OCI-LY7 (cell line): Measurements from ENCODE around the gene KAZN. TPM values are rescaled to one million over a fixed set of nuclear protein-coding genes. Genes with fewer than 3 reads are reported as not detected.

Source experiments
- BruUV-seq: library from RNA; stranded (reverse); fragments of 400-500 nt; replicated peaks from 2 replicates; lab custom pipeline; 2021; lab: Mats Ljungman, UMichigan
- CTCF ChIA-PET: fragments of 300-600 bp; sonication (Branson Sonifier 250); formaldehyde crosslinking; loops from one replicate; lab custom pipeline; 2022; ENCODE audit warnings: antibody characterized with exemption; ENCODE audit not compliant: unreplicated experiment; lab: Charles Lee
- POLR2A ChIA-PET: fragments of 300-600 bp; sonication (Branson Sonifier 250); formaldehyde crosslinking; loops from one replicate; lab custom pipeline; 2022; ENCODE audit warnings: antibody characterized with exemption; lab: Charles Lee
- DNase-seq: peaks from one replicate; pipeline ENCODE4 v3.0.0-alpha.2; 2015; ENCODE audit warnings: low spot score
- H2AFZ ChIP-seq: fragments of 200-600 bp; sonication (generic), shearing (Covaris generic); 2 replicates; pipeline ENCODE4 v1.6.1; 2014; ENCODE audit warnings: mild to moderate bottlenecking, antibody characterized with exemption, low read length, moderate library complexity
- H3K27ac ChIP-seq: fragments of 200-600 bp; sonication (generic); 2 replicates; pipeline ENCODE4 v1.5.1; 2014; ENCODE audit warnings: mixed run types, low read depth, mild to moderate bottlenecking, moderate library complexity, low read length, inconsistent platforms; ENCODE audit not compliant: poor library complexity, severe bottlenecking
- H3K36me3 ChIP-seq: fragments of 200-600 bp; sonication (generic); 2 replicates; pipeline ENCODE4 v1.6.1; 2014; ENCODE audit warnings: mild to moderate bottlenecking, antibody characterized with exemption, low read length, moderate library complexity, mixed read lengths; ENCODE audit not compliant: insufficient read depth
- H3K4me1 ChIP-seq: fragments of 200-600 bp; sonication (generic); 2 replicates; pipeline ENCODE4 v1.5.1; 2014; ENCODE audit warnings: mild to moderate bottlenecking, low read length; ENCODE audit not compliant: insufficient read depth, poor library complexity, severe bottlenecking
- H3K4me2 ChIP-seq: fragments of 200-600 bp; sonication (generic); 2 replicates; pipeline ENCODE4 v1.6.1; 2014; ENCODE audit warnings: mild to moderate bottlenecking, low read length
- H3K4me3 ChIP-seq: fragments of 200-600 bp; sonication (generic); 2 replicates; pipeline ENCODE4 v1.5.1; 2014; ENCODE audit warnings: mild to moderate bottlenecking, low read depth, low read length; ENCODE audit not compliant: poor library complexity, severe bottlenecking
- H3K79me2 ChIP-seq: fragments of 200-600 bp; sonication (generic); 2 replicates; pipeline ENCODE4 v1.6.1; 2016; ENCODE audit warnings: low read depth, mild to moderate bottlenecking, low read length, moderate library complexity, mixed read lengths; ENCODE audit not compliant: insufficient read depth
- H3K9me2 ChIP-seq: fragments of 200-600 bp; sonication (generic); 2 replicates; pipeline ENCODE4 v1.6.1; 2016; ENCODE audit warnings: mild to moderate bottlenecking, low read length, mixed read lengths; ENCODE audit not compliant: insufficient read depth
- H3K9me3 ChIP-seq: fragments of 200-600 bp; sonication (generic); 2 replicates; pipeline ENCODE4 v1.6.1; 2014; ENCODE audit warnings: mild to moderate bottlenecking, mixed run types, low read length, mixed read lengths
- H4K20me1 ChIP-seq: fragments of 200-600 bp; sonication (generic); 2 replicates; pipeline ENCODE4 v1.6.1; 2014; ENCODE audit warnings: mild to moderate bottlenecking, antibody characterized with exemption, low read length, moderate library complexity, mixed read lengths; ENCODE audit not compliant: insufficient read depth
- CTCF ChIP-seq: fragments of 200-600 bp; sonication (generic); conservative IDR thresholded peaks from 2 replicates; pipeline ENCODE4 v1.5.1; 2014; ENCODE audit warnings: mild to moderate bottlenecking, antibody characterized with exemption, low read length, moderate library complexity, mixed read lengths
- EZH2phosphoT487 ChIP-seq: fragments of 200-600 bp; sonication (generic); IDR thresholded peaks from 2 replicates; pipeline ENCODE4 v1.6.1; 2018; ENCODE audit warnings: low read depth, borderline replicate concordance, mild to moderate bottlenecking, mixed run types, antibody characterized with exemption, low read length, moderate library complexity, mixed read lengths
- intact Hi-C: fragments of 100-400 bp; cut with micrococcal nuclease; formaldehyde crosslinking; loops from one replicate; pipeline ENCODE4 v1.10.0; 2022; ENCODE audit not compliant: unreplicated experiment
- total RNA-seq, 2 experiments: library from RNA; depleted of rRNA in 1 of 2; stranded (reverse); fragments of >200 nt in 1 of 2; shearing (Covaris generic) in 1 of 2; gene quantifications; 2 replicates each; pipeline ENCODE4 v1.2.3, GENCODE V29; 2014 to 2022

Gene KAZN
- total RNA-seq, 2 experiments from 2014 or later = 0.40 to 2.4 TPM

GRCh38 chr1:14666962-14667650, 68.6 kb downstream of the KAZN start:
- no peak for TF ChIP-seq CTCF
- no peak overlapping the region; the same call in 1 of the 2 replicates for H2AFZ ChIP-seq
- peaks cover 57% of the 10 kb centered on the region for H3K4me1 ChIP-seq
- no peaks in the 10 kb centered on the region for H3K36me3 ChIP-seq
- no peaks in the 10 kb centered on the region for H4K20me1 ChIP-seq
- ChIA-PET POLR2A (interaction anchor here (1.0 kb wide), 1 partner anchor 11 kb away, joined by 4 read pairs; no protein-coding TSS in a partner anchor), CTCF (no interaction called here)
- H3K79me2 ChIP-seq = no peaks in the 10 kb centered on the region
- no peak overlapping the region for H3K4me3 ChIP-seq
- no peak for DNase-seq
- peaks cover 5% of the 10 kb centered on the region; the same call in 1 of the 2 replicates for H3K9me3 ChIP-seq
- 0 out of 2 replicates have a peak overlapping the region, but pooled peaks have one; percentile 66 for H3K4me2 ChIP-seq
- BruUV-seq = no TSS peak
- intact Hi-C loops = no loop called here
- H3K9me2 ChIP-seq = no peaks in the 10 kb centered on the region
- H3K27ac ChIP-seq = no peak overlapping the region

- ChIA-PET CTCF (no interaction called here), POLR2A (interaction anchor here (0.7 to 1.0 kb wide), 2 partner anchors 11 to 33 kb away, joined by 4 to 5 read pairs; no protein-coding TSS in a partner anchor)
- Histone ChIP-seq H3K4me3 (no peak overlapping the region), H3K79me2 (no peaks in the 10 kb centered on the region), H3K4me2 (peak overlapping the region; percentile 66; the same call in 1 of the 2 replicates), H3K9me3 (peaks cover 5% of the 10 kb centered on the region; the same call in 1 of the 2 replicates), H3K9me2 (no peaks in the 10 kb centered on the region), H3K36me3 (no peaks in the 10 kb centered on the region), H3K27ac (peak overlapping the region; percentile 40), H3K4me1 (peaks cover 57% of the 10 kb centered on the region), H4K20me1 (no peaks in the 10 kb centered on the region), H2AFZ (peak overlapping the region; percentile 60; the same call in 1 of the 2 replicates)
- no peak for DNase-seq
- TF ChIP-seq EZH2phosphoT487 (no peak), CTCF (no peak)
- intact Hi-C loops = no loop called here
- BruUV-seq = no TSS peak
These were observed 69.1 kb downstream of the KAZN start for GRCh38 chr1:14667651-14667984.

GRCh38 chr1:14668538-14668937, 70.1 kb downstream of the KAZN start:
- H3K9me3 ChIP-seq = peaks cover 4% of the 10 kb centered on the region; the same call in 1 of the 2 replicates
- no peaks in the 10 kb centered on the region for H3K79me2 ChIP-seq
- H3K27ac ChIP-seq = peak overlapping the region; percentile 40
- peaks cover 62% of the 10 kb centered on the region for H3K4me1 ChIP-seq
- intact Hi-C loops = no loop called here
- CTCF ChIA-PET = no interaction called here
- no peaks in the 10 kb centered on the region for H3K9me2 ChIP-seq
- peak overlapping the region; percentile 66 for H3K4me2 ChIP-seq
- no peaks in the 10 kb centered on the region for H4K20me1 ChIP-seq
- POLR2A ChIA-PET = interaction anchor here (0.5 kb wide), 1 partner anchor 611 kb away, joined by 3 read pairs; no protein-coding TSS in a partner anchor
- H3K4me3 ChIP-seq = peak overlapping the region; percentile 16
- H3K36me3 ChIP-seq = no peaks in the 10 kb centered on the region
- H2AFZ ChIP-seq = peak overlapping the region; percentile 60; the same call in 1 of the 2 replicates
- no TSS peak for BruUV-seq
- TF ChIP-seq CTCF = no peak
- TF ChIP-seq EZH2phosphoT487 = no peak
- DNase-seq = peak; percentile 61
